ENCODE results near the gene ARHGAP20. TPM values are rescaled to one million over a fixed set of nuclear protein-coding genes. Genes with fewer than 3 reads are reported as not detected.

The ARHGAP20 gene
- total and polyA plus RNA-seq, 2 of the 4 experiments (the other 2 are of a cell fraction): 1.4 to 2.5 TPM

- intact Hi-C loops (cut with micrococcal nuclease): loop anchor here (10.0 kb wide), 1 partner anchor 605 kb away; no protein-coding TSS in a partner anchor
- H2AK9ac ChIP-seq (replicated peaks; ENCODE audit: low read depth, low read length, poor library complexity): no peak overlapping the region
- BruUV-seq (replicated peaks): no TSS peak
- H3K79me1 ChIP-seq (ENCODE audit: low read depth in 1 of 2, low read length in 2 of 2): peaks cover 0 to 5% of the 10 kb centered on the region in 2 experiments; a peak in 1 of 4 replicates
- ATAC-seq (ENCODE audit: low read depth) (no peak), DNase-seq (no peak)
- H3K56ac ChIP-seq (ENCODE audit: extremely low read depth, insufficient read depth, low read length): no peak overlapping the region
- no peak overlapping the region for H3K4me3 ChIP-seq (ENCODE audit: insufficient read depth, low read depth, low read length)
- no peak overlapping the region for H3K4me2 ChIP-seq (ENCODE audit: low read depth, low read length)
- CTCF ChIA-PET: no interaction called here
- no peak overlapping the region for H4K5ac ChIP-seq (ENCODE audit: low read depth, low read length)
- H3K9me1 ChIP-seq (ENCODE audit: insufficient read depth, low read length): no peaks in the 10 kb centered on the region
- no peak overlapping the region for H3K18ac ChIP-seq (ENCODE audit: low read depth, low read length)
- H4K20me1 ChIP-seq (ENCODE audit: insufficient read depth, low read length): no peaks in the 10 kb centered on the region
- TF ChIP-seq RCOR1 (IDR thresholded peaks at IDR 0.05; ENCODE audit: insufficient replicate concordance, low read length) (no peak), BHLHE40 (IDR thresholded peaks at IDR 0.05; ENCODE audit: low read depth, low read length) (no peak), CTCF (conservative IDR thresholded peaks at IDR 0.05; ENCODE audit: low read depth, low read length) (no peak), MAFK (IDR thresholded peaks at IDR 0.05; ENCODE audit: low read depth, low read length) (no peak), ELK1 (IDR thresholded peaks at IDR 0.05; ENCODE audit: borderline replicate concordance, low read depth, low read length) (no peak), MXI1 (IDR thresholded peaks at IDR 0.05; ENCODE audit: borderline replicate concordance, low read depth, low read length) (no peak), RFX5 (IDR thresholded peaks at IDR 0.05; ENCODE audit: low read depth, low read length) (no peak)
- POLR2A ChIA-PET (ENCODE audit: unreplicated experiment): no interaction called here
- no peak overlapping the region for H3K4ac ChIP-seq (ENCODE audit: low read depth, low read length)
- H3K23ac ChIP-seq (ENCODE audit: low read depth, low read length): no peak overlapping the region
- no peak overlapping the region for H2BK5ac ChIP-seq (ENCODE audit: low read depth, low read length, poor library complexity, severe bottlenecking)
- no peak overlapping the region for H2AFZ ChIP-seq (replicated peaks; ENCODE audit: low read length, poor library complexity)
- H2AK5ac ChIP-seq (ENCODE audit: low read depth, low read length): no peak overlapping the region
- H3K9me3 ChIP-seq (ENCODE audit: control insufficient read depth, insufficient read depth, low read length): no peaks in the 10 kb centered on the region
- no peak overlapping the region for H4K91ac ChIP-seq (ENCODE audit: insufficient read depth, low read depth, low read length)
- H2BK20ac ChIP-seq (ENCODE audit: low read depth, low read length): no peak overlapping the region
- H3K9ac ChIP-seq (ENCODE audit: low read depth, low read length): no peak overlapping the region
- no peak overlapping the region for H3K27ac ChIP-seq (ENCODE audit: insufficient read depth, low read length)
- WGBS, 2 experiments (ENCODE audit: extremely low coverage in 2 of 2, insufficient read length in 1 of 2): no CpG with 5 or more reads among the region's 4 CpGs
- H3K27me3 ChIP-seq (ENCODE audit: control insufficient read depth, insufficient read depth, low read length): no peaks in the 10 kb centered on the region
- H2BK120ac ChIP-seq (ENCODE audit: low read depth, low read length): no peak overlapping the region
- H2BK15ac ChIP-seq (ENCODE audit: low read depth, low read length): no peak overlapping the region
- H3K14ac ChIP-seq (replicated peaks; ENCODE audit: low read depth, low read length): no peak overlapping the region
- no peak overlapping the region for H4K8ac ChIP-seq (ENCODE audit: low read depth in 2 of 2, low read length in 2 of 2)
- 0 out of 2 replicates have a peak, but pooled peaks cover 1% of the 10 kb centered on the region for H3K36me3 ChIP-seq (ENCODE audit: control insufficient read depth, insufficient read depth, low read length)
- dilution Hi-C loops (cut with HindIII; ENCODE audit: low sequenced_read_pairs, unreplicated experiment): no loop called here
- in situ Hi-C loops (cut with MboI; ENCODE audit: low sequenced_read_pairs): no loop called here
- H3K4me1 ChIP-seq (ENCODE audit: control insufficient read depth, insufficient read depth, low read length): no peaks in the 10 kb centered on the region; the same call in 1 of the 2 replicates
These were observed 82.6 kb downstream of the ARHGAP20 start for GRCh38 chr11:110629594-110629993.
